ENCODE results near the gene ABCC1. TPM values are rescaled to one million over a fixed set of nuclear protein-coding genes. Genes with fewer than 3 reads are reported as not detected.
"Not testable (repeated sequence)": the region's sequence is repeated elsewhere in the genome, so short reads cannot be mapped to it uniquely, and the experiment has no call there.

Gene ABCC1
- 13.6 TPM for total RNA-seq

DNA sequence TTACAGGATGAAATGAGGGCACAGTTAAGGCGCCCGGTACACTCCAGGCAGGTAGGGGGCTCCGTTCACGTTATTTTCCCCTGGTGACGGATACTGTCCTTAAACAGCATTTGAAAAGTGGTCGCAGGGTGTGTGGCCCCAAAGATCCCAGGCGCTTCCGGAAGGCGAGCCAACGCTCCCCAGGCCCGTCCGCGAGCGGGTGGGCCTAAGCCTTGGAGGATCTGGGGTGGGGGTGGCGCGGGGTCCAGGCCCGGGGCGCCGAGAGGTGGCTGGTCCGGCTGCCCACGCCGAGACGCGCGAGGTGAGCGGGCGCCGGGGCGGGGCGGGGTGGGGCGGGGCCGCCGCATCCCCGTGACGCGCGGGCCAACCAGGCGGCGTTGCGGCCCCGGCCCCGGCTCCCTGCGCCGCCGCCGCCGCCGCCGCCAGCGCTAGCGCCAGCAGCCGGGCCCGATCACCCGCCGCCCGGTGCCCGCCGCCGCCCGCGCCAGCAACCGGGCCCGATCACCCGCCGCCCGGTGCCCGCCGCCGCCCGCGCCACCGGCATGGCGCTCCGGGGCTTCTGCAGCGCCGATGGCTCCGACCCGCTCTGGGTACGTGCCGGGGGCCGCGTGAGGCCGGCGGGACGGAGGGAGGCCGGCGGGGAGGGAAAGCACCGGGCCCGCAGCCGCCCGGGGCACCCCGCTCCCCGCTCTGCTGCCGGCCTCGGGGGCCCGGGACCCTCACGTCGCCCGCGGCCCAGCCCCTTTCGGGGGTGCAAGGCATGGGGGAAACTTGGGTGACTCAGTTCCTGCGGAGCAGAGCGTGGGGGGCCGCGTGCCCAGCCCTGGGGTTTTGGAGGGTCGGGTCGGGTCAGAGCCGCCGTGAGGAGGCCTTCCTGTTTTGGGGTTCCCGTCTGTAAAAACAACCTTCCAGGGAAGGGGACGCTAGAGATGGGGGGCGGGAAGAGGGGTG, at the start of gene ABCC1:
TSS of gene ABCC1 (plus strand) at position 407 of the 951 bp plus-strand sequence. CDS start at position 543, 136 bp downstream.
- peak; percentile 60 for DNase-seq

DNA sequence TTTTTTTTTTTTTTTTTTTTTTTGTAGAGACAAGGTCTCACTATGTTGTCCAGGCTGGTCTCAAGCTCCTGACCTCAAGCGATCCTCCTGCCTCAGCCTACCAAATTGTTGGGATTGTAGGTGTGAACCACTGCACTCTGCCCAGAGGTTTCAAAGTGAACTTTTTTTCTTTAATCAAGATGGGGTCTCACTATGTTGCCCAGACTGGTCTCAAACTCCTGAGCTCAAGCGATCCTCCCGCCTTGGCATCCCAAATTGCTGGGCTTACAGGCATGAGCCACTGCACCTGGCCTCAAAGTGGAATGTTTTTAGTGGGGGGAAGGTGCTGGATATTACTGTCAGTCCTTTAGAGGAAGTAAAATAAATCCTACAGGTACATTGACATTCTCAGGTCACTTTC, 49.1 kb upstream of the ABCC1 start:
- DNase-seq: no peak

DNA sequence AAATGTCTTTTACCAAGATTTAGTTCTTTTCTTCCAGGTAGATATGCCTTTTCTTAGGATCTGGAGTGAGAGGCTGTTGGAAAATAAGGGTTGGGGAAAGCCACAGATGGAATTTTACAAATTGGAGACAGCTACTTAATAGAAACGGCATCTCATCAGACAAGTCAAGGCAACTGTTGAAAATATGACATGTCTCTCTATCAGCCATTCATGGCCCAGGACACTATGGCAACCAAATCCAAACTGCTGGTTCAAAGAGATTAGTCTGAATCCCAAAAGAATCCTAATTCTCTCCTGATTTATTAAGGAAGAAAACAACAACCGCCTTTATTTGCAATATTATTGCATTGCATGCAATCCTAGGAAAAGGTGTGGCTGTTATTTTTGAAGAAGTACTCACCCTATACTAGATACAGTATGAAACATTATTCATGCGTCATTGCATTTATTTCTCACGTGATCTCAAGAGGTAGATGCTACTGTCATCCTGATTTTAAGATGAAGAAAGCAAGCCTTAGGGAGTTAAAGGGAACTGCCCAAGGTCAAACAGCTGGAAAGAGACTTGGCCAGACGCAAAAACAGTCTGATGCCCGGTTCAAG, 48.4 kb upstream of the ABCC1 start:
- DNase-seq: no peak

DNA sequence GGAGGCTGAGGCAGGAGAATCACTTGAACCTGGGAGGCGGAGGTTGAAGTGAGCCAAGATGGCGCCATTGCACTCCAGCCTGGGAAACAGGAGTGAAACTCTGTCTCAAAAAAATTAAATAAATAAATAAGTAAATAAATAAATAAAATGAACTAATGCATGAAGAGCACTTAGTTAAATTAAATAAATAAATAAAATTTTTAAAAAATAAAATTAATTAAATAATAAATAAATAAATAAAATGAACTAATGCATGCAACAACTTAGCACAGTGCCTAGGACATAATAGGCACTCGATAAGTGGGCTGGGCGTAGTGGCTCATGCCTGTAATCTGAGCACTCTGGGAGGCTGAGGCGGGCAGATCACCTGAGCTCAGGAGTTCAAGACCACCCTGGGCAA, 45.5 kb upstream of the ABCC1 start:
- DNase-seq: no peak

DNA sequence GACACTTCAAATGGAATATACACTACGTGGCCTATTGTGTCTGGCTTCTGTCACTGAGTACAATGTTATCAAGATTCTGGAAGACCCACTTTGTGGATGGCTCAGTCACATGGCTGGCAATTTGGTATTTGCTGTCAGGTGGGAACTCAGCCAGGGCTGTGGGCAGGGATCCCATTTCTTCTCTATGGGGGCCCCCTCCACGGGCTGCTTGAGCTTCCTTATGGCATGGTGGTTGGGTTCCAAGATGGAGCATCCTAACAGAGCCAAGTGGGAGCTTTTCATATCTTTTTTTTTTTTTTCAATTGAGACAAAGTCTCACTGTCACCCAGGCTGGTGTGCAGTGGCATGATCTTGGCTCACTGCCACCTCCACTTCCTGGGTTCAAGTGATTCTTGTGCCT, 43.0 kb upstream of the ABCC1 start:
- no peak for DNase-seq

DNA sequence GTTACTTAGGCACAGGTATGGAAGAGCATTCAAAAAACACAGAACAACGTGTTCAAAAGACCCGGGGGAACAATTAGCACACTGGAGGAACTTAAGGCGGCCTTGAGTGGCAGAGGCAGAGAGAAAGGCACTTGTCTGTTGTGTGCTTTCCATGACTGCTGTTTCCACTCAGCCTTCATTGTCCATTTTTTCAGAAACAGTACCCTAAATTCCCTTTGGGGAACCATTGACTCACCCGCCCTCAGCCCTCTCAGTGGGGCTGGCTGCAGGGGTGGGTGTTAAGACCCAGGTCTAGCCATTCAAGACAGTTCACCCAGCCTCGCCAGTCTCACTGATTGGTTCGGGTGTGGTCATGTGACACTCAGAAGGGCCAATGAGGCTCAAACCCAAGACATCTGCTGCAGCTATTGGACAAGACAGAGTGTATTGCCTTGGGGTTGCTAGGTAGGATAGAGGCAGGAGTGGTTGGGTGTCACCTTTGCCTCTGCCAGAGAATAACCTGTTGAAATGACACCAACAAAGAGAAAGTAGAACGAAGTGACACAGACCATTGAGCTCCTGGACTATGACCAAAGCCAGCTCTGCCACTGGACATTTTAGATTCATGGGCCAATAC, 41.4 kb upstream of the ABCC1 start:
- no peak for DNase-seq

DNA sequence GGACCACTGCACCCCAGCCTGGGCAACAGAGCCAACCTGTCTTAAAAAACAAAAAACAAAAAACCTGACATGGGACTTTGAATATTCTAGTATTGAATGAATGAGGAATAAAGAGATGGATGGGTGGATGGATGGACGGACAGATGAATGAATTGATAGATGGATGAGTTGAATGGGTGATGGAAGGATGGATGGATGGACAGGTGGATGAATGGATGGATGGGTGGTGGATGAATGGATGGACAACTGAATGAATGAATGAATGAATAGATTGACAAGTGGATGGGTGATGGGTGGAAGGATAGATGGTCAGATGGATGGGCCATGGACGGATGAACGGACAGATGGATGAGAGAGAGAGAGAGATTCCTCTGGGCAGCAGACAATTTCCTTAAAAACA, 38.2 kb upstream of the ABCC1 start:
- no peak for DNase-seq

DNA sequence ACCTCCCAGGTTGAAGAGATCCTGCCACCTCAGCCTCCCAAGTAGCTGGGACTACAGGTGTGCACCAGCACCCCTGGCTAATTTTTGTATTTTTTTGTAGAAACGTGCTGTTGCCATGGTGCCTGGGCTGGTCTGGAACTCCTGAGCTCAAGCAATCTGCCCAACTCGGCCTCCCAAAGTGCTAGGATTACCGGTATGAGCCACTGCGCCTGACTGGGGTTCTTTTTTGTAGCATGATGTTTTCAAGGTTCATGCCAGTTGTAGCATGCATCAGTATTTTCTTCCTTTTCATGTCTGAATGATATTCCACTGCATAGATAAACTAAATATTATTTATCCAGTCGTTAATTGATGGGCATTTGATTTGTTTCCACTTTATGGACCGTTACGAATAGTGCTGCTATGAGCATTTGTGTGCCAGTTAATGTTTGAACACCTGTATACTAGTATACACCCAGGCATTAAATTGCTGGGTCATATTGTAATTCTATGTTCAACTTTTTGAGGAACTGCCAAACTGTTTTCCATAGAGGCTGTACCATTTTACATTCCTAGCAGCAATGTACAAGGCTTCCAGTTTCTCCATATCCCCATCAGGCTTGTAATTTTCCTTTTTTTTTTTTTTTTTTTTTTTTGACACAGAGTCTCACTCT, 36.2 kb upstream of the ABCC1 start:
- DNase-seq: no peak

DNA sequence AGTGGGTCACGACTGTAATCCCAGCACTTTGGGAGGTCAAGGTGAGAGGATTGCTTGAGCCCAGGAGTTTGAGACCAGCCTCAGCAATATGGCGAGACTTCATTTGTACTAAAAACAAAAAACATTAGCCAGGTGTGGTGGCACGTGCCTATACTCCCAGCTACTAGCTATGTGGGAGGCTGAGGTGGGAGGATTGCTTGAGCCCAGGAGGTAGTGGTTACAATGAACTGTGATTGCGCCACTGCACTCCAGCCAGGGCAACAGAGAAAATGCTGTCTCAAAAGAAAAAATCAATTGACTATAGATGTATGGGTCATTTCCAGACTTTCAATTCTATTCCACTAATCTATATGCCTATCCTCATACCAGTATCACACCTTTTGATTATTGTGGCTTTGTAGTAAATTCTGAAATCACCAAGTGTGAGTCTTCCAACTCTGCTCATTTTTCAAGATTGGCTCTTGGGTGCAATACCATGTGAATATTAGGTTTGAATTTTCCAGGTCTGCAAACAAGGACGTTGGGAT, 33.8 kb upstream of the ABCC1 start:
- no peak for DNase-seq

DNA sequence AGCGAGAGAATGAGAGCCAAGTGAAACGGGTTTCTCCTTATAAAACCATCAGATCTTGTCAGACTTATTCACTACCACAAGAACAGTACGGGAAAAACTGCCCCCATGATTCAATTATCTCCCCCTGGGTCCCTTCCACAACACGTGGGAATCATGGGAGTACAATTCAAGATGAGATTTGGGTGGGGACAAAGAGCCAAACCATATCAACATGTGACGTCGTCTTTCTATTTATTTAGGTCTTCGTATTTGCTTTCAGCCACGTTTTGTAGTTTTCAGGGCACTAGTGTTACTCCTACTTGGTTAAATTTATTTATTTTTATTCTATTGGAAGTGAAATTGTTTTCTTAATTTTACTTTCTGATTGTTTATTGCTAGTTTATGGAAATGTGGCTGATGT, 33.1 kb upstream of the ABCC1 start:
- no peak for DNase-seq

DNA sequence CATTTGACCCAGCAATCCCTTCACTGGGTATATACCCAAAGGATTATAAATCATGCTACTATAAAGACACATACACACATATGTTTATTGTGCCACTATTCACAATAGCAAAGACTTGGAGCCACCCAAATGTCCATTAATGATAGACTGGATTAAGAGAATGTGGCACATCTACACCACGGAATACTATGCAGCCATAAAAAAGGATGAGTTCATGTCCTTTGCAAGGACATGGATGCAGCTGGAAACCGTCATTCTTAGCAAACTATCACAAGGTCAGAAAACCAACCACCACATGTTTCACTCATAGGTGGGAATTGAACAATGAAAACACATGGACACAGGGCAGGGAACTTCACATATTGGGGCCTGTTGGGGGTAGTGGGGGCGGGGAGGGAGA, 31.1 kb upstream of the ABCC1 start:
- DNase-seq: not testable (repeated sequence)

DNA sequence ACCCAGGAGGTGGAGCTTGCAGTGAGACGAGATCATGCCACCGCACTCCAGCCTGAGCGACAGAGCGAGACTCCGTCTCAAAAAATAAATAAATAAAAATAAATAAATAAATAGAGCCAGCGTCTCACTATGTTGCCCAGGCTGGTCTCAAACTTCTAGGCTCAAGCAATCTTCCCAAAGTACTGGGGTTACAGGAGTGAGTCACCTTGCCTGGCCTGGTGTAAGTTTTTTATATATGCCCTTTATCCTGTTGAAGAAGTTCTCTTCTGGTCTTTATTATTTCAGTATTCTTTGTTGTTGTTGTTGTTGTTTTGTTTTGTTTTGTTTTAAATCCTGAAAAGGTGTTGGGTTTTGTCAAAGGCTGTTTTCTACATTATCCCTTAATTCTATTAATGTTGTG, 30.1 kb upstream of the ABCC1 start:
- no peak for DNase-seq

DNA sequence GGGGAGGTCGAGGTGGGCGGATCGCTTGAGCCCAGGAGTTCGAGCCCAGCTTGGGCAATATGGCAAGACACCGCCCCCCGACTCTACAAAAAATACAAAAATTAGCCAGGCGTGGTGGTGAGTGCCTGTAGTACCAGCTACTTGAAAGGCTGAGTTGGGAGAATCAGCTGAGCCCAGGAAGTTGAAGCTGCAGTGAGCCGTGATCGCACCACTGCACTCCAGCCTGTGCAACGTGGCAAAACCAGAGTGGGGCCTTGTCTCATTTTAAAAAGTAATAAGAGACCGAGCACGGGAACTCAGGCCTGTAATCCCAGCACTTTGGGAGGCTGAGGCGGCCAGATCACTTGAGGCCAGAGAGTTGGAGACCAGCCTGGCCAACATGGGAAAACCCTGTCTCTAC, 24.4 kb upstream of the ABCC1 start:
- DNase-seq: no peak

DNA sequence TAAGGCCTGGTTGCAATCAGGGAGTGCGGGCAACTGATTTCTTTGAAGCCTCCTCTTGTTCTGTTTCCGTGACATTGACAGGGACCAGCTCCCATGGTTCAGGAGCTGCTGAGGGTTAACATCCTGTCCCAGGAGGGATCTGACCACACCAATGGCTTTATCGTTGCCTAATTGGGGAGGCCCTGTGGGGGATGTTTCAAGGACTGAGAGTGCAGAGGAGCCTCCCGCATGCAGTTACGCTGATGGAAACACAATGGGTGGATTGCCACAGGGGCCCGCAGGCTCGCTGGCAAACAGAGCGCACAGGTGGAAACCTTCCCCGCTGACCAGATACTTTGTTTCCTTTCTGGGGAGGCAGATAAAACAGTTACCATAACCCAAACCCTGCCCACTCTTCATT, 23.8 kb upstream of the ABCC1 start:
- no peak for DNase-seq

DNA sequence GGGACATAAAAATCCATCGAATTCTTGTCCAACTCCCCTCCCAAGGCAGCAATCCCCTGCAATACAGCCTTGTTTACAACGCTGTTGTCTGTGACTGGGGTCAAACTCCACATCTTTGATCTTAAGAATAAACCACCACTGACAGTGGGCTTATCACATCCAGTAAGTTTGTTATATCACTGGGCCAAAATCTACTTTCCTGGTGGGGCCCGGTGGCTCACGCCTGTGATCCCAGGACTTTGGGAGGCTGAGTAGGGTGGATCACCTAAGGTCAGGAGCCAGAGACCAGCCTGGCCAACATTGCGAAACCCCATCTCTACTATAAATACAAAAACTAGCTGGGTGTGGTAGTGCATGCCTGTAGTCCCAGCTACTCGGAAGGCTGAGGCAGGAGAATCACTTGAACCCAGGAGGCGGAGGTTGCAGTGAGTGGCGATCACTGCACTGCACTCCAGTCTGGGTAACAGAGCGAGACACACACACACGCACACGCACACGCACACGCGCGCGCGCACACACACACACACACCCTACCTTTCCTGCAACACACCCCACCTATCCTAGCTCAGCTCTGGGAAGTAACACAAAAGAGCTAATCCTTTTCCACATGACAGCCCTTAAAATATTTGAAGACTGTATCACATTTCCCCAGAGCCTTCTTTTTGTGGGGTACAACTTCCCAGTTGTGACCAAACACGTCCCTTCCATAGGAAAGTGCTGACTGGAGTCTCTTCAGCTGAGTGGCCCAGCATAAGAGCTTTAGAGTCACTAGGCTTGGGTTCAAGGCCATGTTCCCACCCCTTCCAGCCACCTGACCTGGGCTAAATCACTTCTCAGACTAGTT, 20.9 kb upstream of the ABCC1 start:
- no peak for DNase-seq

DNA sequence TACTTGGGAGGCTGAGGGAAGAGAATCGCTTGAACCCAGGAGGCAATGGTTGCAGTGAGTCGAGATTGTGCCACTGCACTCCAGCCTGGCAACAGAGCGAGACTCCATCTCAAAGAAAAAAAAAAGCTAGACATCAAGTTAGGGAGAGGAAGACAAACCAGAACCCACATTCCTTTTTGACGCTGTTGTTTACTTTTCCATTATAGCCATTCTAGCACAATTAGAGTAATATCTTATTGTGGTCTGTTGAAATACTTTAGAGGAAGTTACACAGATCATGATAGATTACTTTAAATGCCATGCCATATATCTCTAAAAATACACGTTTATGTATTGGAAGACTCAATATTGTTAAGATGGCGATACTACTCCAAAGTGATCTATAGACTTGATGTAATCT, 16.5 kb upstream of the ABCC1 start:
- DNase-seq: no peak

DNA sequence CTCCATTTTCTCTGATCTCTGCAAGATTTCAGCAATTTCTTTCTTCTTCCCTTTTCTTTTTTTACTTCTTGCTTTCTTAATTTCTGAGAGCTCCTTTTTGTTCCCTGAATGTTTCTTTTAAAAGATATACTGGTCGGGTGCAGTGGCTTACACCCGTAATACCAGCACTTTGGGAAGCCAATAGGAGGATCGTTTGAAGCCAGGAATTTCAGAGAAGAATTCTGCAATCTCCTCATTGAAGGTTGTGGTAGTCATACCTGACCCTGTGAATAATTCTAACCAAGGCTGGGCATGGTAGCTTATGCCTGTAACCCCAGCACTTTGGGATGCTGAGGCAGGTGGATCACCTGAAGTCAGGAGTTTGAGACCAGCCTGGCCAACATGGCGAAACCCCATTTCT, 15.6 kb upstream of the ABCC1 start:
- no peak for DNase-seq

DNA sequence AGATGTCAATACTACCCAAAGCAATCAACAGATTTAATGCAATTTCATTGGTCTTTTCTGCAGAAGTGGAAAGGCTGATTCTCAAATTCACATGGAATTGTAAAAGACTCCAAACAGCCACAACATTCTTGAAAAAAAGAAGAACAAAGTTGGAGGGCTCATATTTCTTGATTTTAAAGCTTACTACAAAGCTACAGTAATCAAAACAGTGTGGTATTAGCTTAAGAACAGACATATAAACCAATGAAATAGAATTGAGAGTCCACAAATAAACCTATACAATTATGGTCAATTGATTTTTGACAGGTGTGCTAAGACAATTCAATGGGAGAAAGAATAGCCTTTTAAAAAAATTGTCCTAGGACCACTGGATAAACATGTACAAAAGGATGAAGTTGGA, 14.4 kb upstream of the ABCC1 start:
- DNase-seq: no peak

DNA sequence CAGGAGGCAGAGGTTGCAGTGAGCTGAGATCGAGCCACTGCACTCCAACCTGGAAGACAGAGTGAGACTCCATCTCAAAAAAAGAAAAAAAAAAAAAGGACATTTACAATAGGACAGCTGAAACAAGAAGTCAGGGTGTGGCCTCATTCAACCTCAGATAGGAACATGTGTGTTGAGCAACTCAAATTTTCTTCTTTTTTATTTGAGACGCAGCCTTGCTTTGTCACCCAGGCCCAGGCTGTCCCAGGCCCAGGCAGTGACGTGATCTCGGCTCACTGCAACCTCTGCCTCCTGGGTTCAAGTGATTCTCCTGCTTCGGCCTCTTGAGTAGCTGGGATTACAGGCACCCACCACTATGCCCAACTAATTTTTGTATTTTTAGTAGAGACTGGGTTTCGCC, 12.6 kb upstream of the ABCC1 start:
- DNase-seq: not testable (repeated sequence)

DNA sequence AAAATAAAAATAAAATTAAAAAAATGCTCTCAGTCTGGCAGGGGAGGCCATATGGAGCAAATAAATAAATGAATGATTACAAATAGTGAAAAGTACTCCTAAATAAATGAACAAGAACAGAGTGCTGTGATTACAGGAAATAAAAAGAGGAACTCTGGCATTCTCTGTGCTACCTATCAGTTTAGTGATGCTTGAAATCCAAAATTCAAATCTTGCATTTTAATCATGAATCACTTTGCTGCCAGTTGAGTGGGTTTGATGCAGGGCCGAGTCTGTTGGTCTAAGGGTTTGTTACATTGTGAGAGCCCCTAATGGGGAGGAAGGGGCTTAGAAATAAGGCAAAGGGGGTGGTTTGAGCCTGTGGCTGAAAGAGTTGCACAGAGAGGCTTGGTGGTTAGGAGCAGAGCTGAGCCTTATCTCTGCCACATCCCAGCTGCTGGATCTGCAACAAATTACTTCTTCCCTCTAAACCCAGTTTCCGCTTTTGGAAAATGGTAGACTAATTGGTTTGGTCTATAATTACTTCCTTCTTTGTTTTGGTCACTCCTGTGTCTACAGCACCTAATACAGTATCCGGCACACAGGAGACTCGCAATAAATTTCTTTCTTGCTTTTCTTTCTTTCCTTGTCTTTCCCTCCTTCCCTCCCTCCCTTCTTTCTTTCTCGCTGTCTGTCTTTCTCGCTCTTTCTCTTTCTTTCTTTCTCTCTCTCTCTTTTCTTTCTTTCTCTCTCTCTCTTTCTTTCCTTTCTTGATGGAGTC, 6.3 kb upstream of the ABCC1 start:
- DNase-seq: no peak
